Nephron progenitor cell (in vitro differentiated cells): ENCODE data around the gene OR1L8.

Source experiments
- DNase-seq: peaks from one replicate; pipeline ENCODE4 v3.0.0; 2021
- H3K27ac Mint-ChIP-seq: 2 replicates; pipeline ENCODE4 v1.8.0; 2021; ENCODE audit warnings: mild to moderate bottlenecking, moderate library complexity, mixed read lengths
- H3K27me3 Mint-ChIP-seq: 2 replicates; pipeline ENCODE4 v1.8.0; 2021; ENCODE audit warnings: mild to moderate bottlenecking, low read depth, mixed read lengths; ENCODE audit not compliant: poor library complexity
- H3K36me3 Mint-ChIP-seq: 2 replicates; pipeline ENCODE4 v1.8.0; 2021; ENCODE audit warnings: low read depth, mixed read lengths
- H3K4me1 Mint-ChIP-seq: 2 replicates; pipeline ENCODE4 v1.8.0; 2021; ENCODE audit warnings: mixed read lengths
- H3K4me3 Mint-ChIP-seq: 2 replicates; pipeline ENCODE4 v1.8.0; 2021; ENCODE audit warnings: mild to moderate bottlenecking, moderate library complexity, mixed read lengths
- H3K9me3 Mint-ChIP-seq: 2 replicates; pipeline ENCODE4 v1.8.0; 2021; ENCODE audit warnings: mild to moderate bottlenecking, moderate library complexity, mixed read lengths
- CTCF ChIP-seq: fragments of 200-600 bp; sonication (generic); IDR thresholded peaks from 2 replicates; pipeline ENCODE4 v1.5.0; 2021; ENCODE audit warnings: antibody characterized with exemption

The OR1L8 gene

GRCh38 chr9:122580360-122580759, 2.8 kb downstream of the OR1L8 start:
- H3K36me3 Mint-ChIP-seq, result no peaks in the 10 kb centered on the region
- peaks cover 55% of the 10 kb centered on the region for H3K9me3 Mint-ChIP-seq
- no peak for DNase-seq
- H3K4me1 Mint-ChIP-seq, result no peaks in the 10 kb centered on the region
- H3K27me3 Mint-ChIP-seq, result no peaks in the 10 kb centered on the region
- no peak overlapping the region for H3K4me3 Mint-ChIP-seq
- H3K27ac Mint-ChIP-seq, result no peak overlapping the region
- TF ChIP-seq CTCF, result no peak

GRCh38 chr9:122579874-122580273, 3.3 kb downstream of the OR1L8 start:
- Mint-ChIP-seq H3K4me1 (no peaks in the 10 kb centered on the region), H3K27ac (no peak overlapping the region), H3K4me3 (no peak overlapping the region), H3K27me3 (no peaks in the 10 kb centered on the region), H3K9me3 (peaks cover 50% of the 10 kb centered on the region), H3K36me3 (no peaks in the 10 kb centered on the region)
- no peak for TF ChIP-seq CTCF
- no peak for DNase-seq

- no peaks in the 10 kb centered on the region for H3K27me3 Mint-ChIP-seq
Measured at GRCh38 chr9:122572456-122572855, 10.7 kb downstream of the OR1L8 start.

GRCh38 chr9:122567901-122568300, 15.3 kb downstream of the OR1L8 start:
- Mint-ChIP-seq H3K27me3 (no peaks in the 10 kb centered on the region), H3K4me1 (no peaks in the 10 kb centered on the region), H3K36me3 (no peaks in the 10 kb centered on the region), H3K4me3 (no peak overlapping the region), H3K27ac (no peak overlapping the region), H3K9me3 (peaks cover 57% of the 10 kb centered on the region)
- no peak for TF ChIP-seq CTCF
- DNase-seq, result no peak

More at GRCh38 chr9:122572456-122572855, 10.7 kb downstream of the OR1L8 start:
- DNase-seq, result no peak
- Mint-ChIP-seq H3K36me3 (no peaks in the 10 kb centered on the region), H3K27ac (no peak overlapping the region), H3K4me3 (no peak overlapping the region), H3K4me1 (no peaks in the 10 kb centered on the region), H3K9me3 (peaks cover 43% of the 10 kb centered on the region)
- TF ChIP-seq CTCF, result no peak

- peaks cover 2% of the 10 kb centered on the region for H3K27me3 Mint-ChIP-seq
- H3K4me1 Mint-ChIP-seq, result no peaks in the 10 kb centered on the region
- H3K9me3 Mint-ChIP-seq, result peaks cover 55% of the 10 kb centered on the region
- no peak overlapping the region for H3K4me3 Mint-ChIP-seq
- H3K36me3 Mint-ChIP-seq, result no peaks in the 10 kb centered on the region
- H3K27ac Mint-ChIP-seq, result no peak overlapping the region
- TF ChIP-seq CTCF, result no peak
- no peak for DNase-seq
Measured at GRCh38 chr9:122562134-122562760, 20.9 kb downstream of the OR1L8 start.

- Mint-ChIP-seq H3K36me3 (no peaks in the 10 kb centered on the region), H3K9me3 (peaks cover 49% of the 10 kb centered on the region), H3K27me3 (peaks cover 5% of the 10 kb centered on the region), H3K4me3 (no peak overlapping the region), H3K27ac (no peak overlapping the region), H3K4me1 (no peaks in the 10 kb centered on the region)
- no peak for TF ChIP-seq CTCF
- no peak for DNase-seq
Measured at GRCh38 chr9:122561446-122561845, 21.7 kb downstream of the OR1L8 start.
